H1 (cell line): ENCODE results near the gene ELMO1. TPM values are rescaled to one million over a fixed set of nuclear protein-coding genes. Genes with fewer than 3 reads are reported as not detected.
A peak's percentile ranks its signal among the peaks of the same experiment; 100 is the strongest.

Source experiments
- HDAC2 ChIP-seq, 2 experiments: fragments of 300-600 bp in 1 of 2; sonication (generic) in 1 of 2; IDR thresholded peaks; 2 replicates each; pipeline ENCODE4 v1.6.1; 2011 to 2012; ENCODE audit warnings: low read depth in 2 of 2, low read length in 2 of 2, mild to moderate bottlenecking in 2 of 2, moderate library complexity in 2 of 2, borderline replicate concordance in 1 of 2, inconsistent platforms in 1 of 2
- MAFK ChIP-seq: IDR thresholded peaks from 2 replicates; pipeline ENCODE4 v1.6.1; 2012; ENCODE audit warnings: low read depth, mild to moderate bottlenecking, improper control_type of control experiment, low read length
- RAD21 ChIP-seq, 2 experiments: IDR thresholded peaks in 1 of 2; conservative IDR thresholded peaks in 1 of 2; 2 replicates each; pipeline ENCODE4 v1.6.1; 2011; ENCODE audit warnings: low read depth in 2 of 2, low read length in 2 of 2, improper control_type of control experiment in 1 of 2, inconsistent platforms in 1 of 2, mild to moderate bottlenecking in 1 of 2, moderate library complexity in 1 of 2
- polyA plus RNA-seq, 7 experiments: library from polyadenylated mRNA; depleted of rRNA in 3 of 7; stranded (reverse) in 5 of 7; unstranded in 2 of 7; fragments of >200 nt in 5 of 7; fragments of 200-250 nt in 2 of 7; gene quantifications; 1 replicate in 5 of 7; 2 replicates in 1 of 7; 4 replicates in 1 of 7; pipeline versions ENCODE4 v1.2.1 to v1.2.3, GENCODE V29; 2011 to 2013; ENCODE audit warnings: missing spikeins in 2 of 7, mixed read lengths in 2 of 7
- total RNA-seq: library from RNA; stranded (reverse); fragmentation: NEBNext Ultra II Directional; extraction: Animal tissue kit (Norgen Biotek cat#: 25700); gene quantifications from 2 replicates; pipeline ENCODE4 v1.2.1, GENCODE V29; 2021

The ELMO1 gene
- total and polyA plus RNA-seq, 2 of the 8 experiments (the other 6 are each of a cell fraction or from before 2014, with no cell fraction given), result 18.4 to 21.0 TPM

DNA sequence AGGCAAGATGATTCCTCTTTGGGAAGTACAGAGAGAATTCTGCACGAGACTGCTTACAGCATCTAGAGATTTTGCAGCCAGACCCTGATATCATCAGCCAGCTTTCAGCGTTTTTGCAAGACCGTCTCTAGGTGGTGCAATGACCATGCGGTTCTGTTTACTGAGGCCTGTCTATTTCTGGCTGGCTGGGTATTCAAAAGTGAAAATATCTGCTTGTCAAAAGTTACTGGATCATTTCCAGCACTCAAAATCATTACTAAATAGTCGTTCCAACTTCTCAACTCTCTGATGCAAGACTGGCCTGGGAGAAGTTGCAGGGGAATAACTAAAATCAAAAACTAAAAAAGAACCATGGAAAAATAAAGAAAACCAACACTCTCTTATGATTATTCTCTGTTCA, 240.1 kb downstream of the ELMO1 start (continued):
- TF ChIP-seq HDAC2 (IDR thresholded peaks at IDR 0.05; ENCODE audit: borderline replicate concordance in 1 of 2, low read depth in 2 of 2, low read length in 2 of 2) (no peak), MAFK (no peak), RAD21 (IDR thresholded peaks at IDR 0.05 in 1 of 2, conservative IDR thresholded peaks at IDR 0.05 in 1 of 2; ENCODE audit: low read depth in 2 of 2, low read length in 2 of 2) (peak; percentile 81 to 84)
